22Rv1 (cell line): Measurements from ENCODE around the gene CEP41.

Source experiments
- H3K27ac ChIP-seq: fragments of 450-650 bp; 2 replicates; pipeline ENCODE4 v1.5.1; 2017
- CTCF ChIP-seq: fragments of 450-650 bp; IDR thresholded peaks from 2 replicates; pipeline ENCODE4 v1.5.1; 2017; ENCODE audit warnings: mild to moderate bottlenecking
- ZFX ChIP-seq: fragments of 450-650 bp; IDR thresholded peaks from 2 replicates; pipeline ENCODE4 v1.6.1; 2017; ENCODE audit warnings: antibody characterized with exemption, borderline replicate concordance

The CEP41 gene

GRCh38 chr7:130356121-130356875 lies 84.5 kb downstream of the CEP41 start:
- no peak overlapping the region for H3K27ac ChIP-seq

GRCh38 chr7:130353196-130353595 lies 87.6 kb downstream of the CEP41 start:
- H3K27ac ChIP-seq: no peak overlapping the region
- TF ChIP-seq ZFX (no peak), CTCF (no peak)

More at GRCh38 chr7:130356121-130356875, 84.5 kb downstream of the CEP41 start:
- no peak for TF ChIP-seq ZFX

GRCh38 chr7:130352194-130353074 lies 88.4 kb downstream of the CEP41 start:
- H3K27ac ChIP-seq: no peak overlapping the region
- TF ChIP-seq CTCF: no peak
- no peak for TF ChIP-seq ZFX

GRCh38 chr7:130351791-130352090 lies 89.1 kb downstream of the CEP41 start:
- no peak overlapping the region for H3K27ac ChIP-seq
- TF ChIP-seq CTCF (no peak), ZFX (no peak)

- no peak for TF ChIP-seq ZFX
- TF ChIP-seq CTCF: no peak
- no peak overlapping the region for H3K27ac ChIP-seq
These were observed 89.6 kb downstream of the CEP41 start for GRCh38 chr7:130350945-130351790.

- TF ChIP-seq ZFX (no peak), CTCF (no peak)
- H3K27ac ChIP-seq: no peak overlapping the region
These were observed 90.7 kb downstream of the CEP41 start for GRCh38 chr7:130349911-130350782.
